ENCODE results near the gene DDX49. TPM values are rescaled to one million over a fixed set of nuclear protein-coding genes. Genes with fewer than 3 reads are reported as not detected.
A peak's percentile ranks its signal among the peaks of the same experiment; 100 is the strongest.

The DDX49 gene
- total and polyA plus RNA-seq, 9 of the 15 experiments (the other 6 are each of a cell fraction or from before 2014, with no cell fraction given), result 1.1 to 113 (median 45.7) TPM

DNA sequence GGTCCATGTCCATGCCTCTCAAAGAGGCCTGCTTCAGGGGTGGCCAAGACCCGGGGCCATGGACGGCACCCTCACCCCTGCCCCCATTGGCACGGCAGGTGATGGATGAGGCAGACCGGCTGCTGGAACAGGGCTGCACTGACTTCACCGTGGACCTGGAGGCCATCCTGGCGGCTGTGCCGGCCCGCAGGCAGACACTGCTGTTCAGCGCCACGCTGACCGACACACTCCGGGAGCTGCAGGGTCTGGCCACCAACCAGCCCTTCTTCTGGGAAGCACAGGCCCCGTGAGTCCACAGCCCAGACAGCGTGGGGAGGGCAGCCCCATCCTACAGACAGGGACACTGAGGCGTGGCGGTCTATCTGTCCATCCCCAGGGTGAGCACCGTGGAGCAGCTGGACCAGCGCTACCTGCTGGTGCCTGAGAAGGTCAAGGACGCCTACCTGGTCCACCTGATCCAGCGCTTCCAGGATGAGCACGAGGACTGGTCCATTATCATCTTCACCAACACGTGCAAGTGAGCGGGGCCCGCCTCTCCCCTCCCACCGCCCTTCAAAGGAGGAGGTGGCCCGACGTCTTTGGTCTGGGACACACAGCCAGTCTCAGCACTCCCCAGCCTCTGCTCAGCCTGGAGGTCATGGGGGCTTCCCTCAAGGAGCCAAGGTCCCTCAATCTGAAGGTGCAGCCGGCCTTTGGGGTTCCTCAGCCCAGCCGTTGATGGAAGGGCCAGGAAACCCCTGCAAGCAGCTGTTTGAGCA, 2.9 kb downstream of the DDX49 start:
- Histone ChIP-seq H3K4me1 (replicated peaks in 1 of 2; ENCODE audit: control insufficient read depth in 2 of 2, insufficient read depth in 2 of 2, low read length in 2 of 2) (peaks cover 8 to 23% of the 10 kb centered on the region in 2 experiments; a peak in 4 of 5 replicates), H3K27me3 (ENCODE audit: control insufficient read depth in 2 of 2, insufficient read depth in 2 of 2, low read length in 2 of 2) (no peaks in the 10 kb centered on the region), H3K9me3 (replicated peaks; ENCODE audit: control insufficient read depth, insufficient read depth, low read depth, low read length) (no peaks in the 10 kb centered on the region), H3K27ac (ENCODE audit: extremely low read depth, low read depth, low read length) (no peak overlapping the region), H2AFZ (ENCODE audit: low read depth, low read length) (no peak overlapping the region), H3K79me2 (ENCODE audit: control insufficient read depth, insufficient read depth, low read length) (peaks cover 39% of the 10 kb centered on the region), H3K4me2 (ENCODE audit: insufficient read depth, low read length) (no peak overlapping the region), H3K9me1 (ENCODE audit: control insufficient read depth, insufficient read depth, low read length) (no peaks in the 10 kb centered on the region), H4K20me1 (replicated peaks; ENCODE audit: control insufficient read depth, insufficient read depth, low read length) (peaks cover 4% of the 10 kb centered on the region; the same call in 1 of the 2 replicates), H3K36me3 (ENCODE audit: control insufficient read depth, insufficient read depth, low read length) (peaks cover 59% of the 10 kb centered on the region; the same call in 2 of the 3 replicates), H3K9ac (ENCODE audit: insufficient read depth in 1 of 2, low read depth in 2 of 2, low read length in 2 of 2) (no peak overlapping the region; a peak in 1 of 4 replicates), H3K4me3 (no peak overlapping the region)
- ATAC-seq (no peak), DNase-seq (ENCODE audit: extremely low read depth in 1 of 4, low spot score in 3 of 4) (no peak), FAIRE-seq (no peak)
- TF ChIP-seq, protein P1, sequence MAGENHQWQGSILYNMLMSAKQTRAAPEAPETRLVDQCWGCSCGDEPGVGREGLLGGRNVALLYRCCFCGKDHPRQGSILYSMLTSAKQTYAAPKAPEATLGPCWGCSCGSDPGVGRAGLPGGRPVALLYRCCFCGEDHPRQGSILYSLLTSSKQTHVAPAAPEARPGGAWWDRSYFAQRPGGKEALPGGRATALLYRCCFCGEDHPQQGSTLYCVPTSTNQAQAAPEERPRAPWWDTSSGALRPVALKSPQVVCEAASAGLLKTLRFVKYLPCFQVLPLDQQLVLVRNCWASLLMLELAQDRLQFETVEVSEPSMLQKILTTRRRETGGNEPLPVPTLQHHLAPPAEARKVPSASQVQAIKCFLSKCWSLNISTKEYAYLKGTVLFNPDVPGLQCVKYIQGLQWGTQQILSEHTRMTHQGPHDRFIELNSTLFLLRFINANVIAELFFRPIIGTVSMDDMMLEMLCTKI (IDR thresholded peaks at IDR 0.05; ENCODE audit: partially characterized antibody), result no peak
- peak; percentile 47 for TF ChIP-seq POLR2G (IDR thresholded peaks at IDR 0.05; ENCODE audit: low read depth, low read length)
- no peak for TF ChIP-seq RHOXF2B (CRISPR knock-in tag; conservative IDR thresholded peaks at IDR 0.05)
- TF ChIP-seq RBFOX2 (IDR thresholded peaks at IDR 0.05; ENCODE audit: low read depth, low read length), result peak; percentile 48
- intact Hi-C loops (cut with micrococcal nuclease) (no loop called here), in situ Hi-C loops (cut with MboI) (no loop called here)
- no TSS peak for BruUV-seq (replicated peaks)
- ChIA-PET CTCF (ENCODE audit: low intra/inter-chr PET ratio) (no interaction called here), POLR2A (interaction anchor here (0.7 kb wide), 1 partner anchor 182 kb away, joined by 3 read pairs; no protein-coding TSS in a partner anchor)
- 91% methylated on average over 25 of the region's 29 CpGs for WGBS (ENCODE audit: insufficient coverage, low coverage, missing lambda C conversion rate)

Measured in K562 (cell line).